Ramos (cell line): Measurements from ENCODE around the gene MLPH.

Experiments
- in situ Hi-C: fragments of 300-500 bp; cut with MboI; formaldehyde crosslinking; loops from one replicate; pipeline ENCODE4 v1.14.3; 2022; ENCODE audit warnings: low sequenced_read_pairs; ENCODE audit not compliant: unreplicated experiment

MLPH gene

GRCh38 chr2:237538901-237539300 is 51.9 kb downstream of the MLPH start:
- in situ Hi-C loops = no loop called here

- in situ Hi-C loops = no loop called here
Observed at GRCh38 chr2:237539681-237540080, 52.6 kb downstream of the MLPH start.

GRCh38 chr2:237540223-237540775 is 53.2 kb downstream of the MLPH start:
- in situ Hi-C loops = no loop called here

- in situ Hi-C loops = no loop called here
Observed at GRCh38 chr2:237540823-237541222, 53.8 kb downstream of the MLPH start.

- in situ Hi-C loops = no loop called here
Observed at GRCh38 chr2:237541243-237541642, 54.2 kb downstream of the MLPH start.

GRCh38 chr2:237542001-237542704 is 55.1 kb downstream of the MLPH start:
- in situ Hi-C loops = no loop called here

- in situ Hi-C loops = no loop called here
Observed at GRCh38 chr2:237546040-237546875, 59.2 kb downstream of the MLPH start.

GRCh38 chr2:237546876-237547395 is 59.9 kb downstream of the MLPH start:
- in situ Hi-C loops = no loop called here

- in situ Hi-C loops = no loop called here
Observed at GRCh38 chr2:237547841-237548416, 60.9 kb downstream of the MLPH start.

- in situ Hi-C loops = no loop called here
Observed at GRCh38 chr2:237549216-237549615, 62.2 kb downstream of the MLPH start.

- in situ Hi-C loops = no loop called here
Observed at GRCh38 chr2:237549643-237550415, 62.8 kb downstream of the MLPH start.

- in situ Hi-C loops = no loop called here
Observed at GRCh38 chr2:237551071-237551574, 64.1 kb downstream of the MLPH start.

GRCh38 chr2:237552908-237553307 is 65.9 kb downstream of the MLPH start:
- in situ Hi-C loops = no loop called here

GRCh38 chr2:237553948-237554347 is 66.9 kb downstream of the MLPH start:
- in situ Hi-C loops = no loop called here

GRCh38 chr2:237555560-237555959 is 68.5 kb downstream of the MLPH start:
- in situ Hi-C loops = no loop called here

- in situ Hi-C loops = no loop called here
Observed at GRCh38 chr2:237556773-237557632, 70.0 kb downstream of the MLPH start.

GRCh38 chr2:237557633-237558015 is 70.6 kb downstream of the MLPH start:
- in situ Hi-C loops = no loop called here

GRCh38 chr2:237558961-237559641 is 72.0 kb downstream of the MLPH start:
- in situ Hi-C loops = no loop called here
